ENCODE results near the gene TMPRSS9.

Gene TMPRSS9

GRCh38 chr19:2375353-2376121, 15.5 kb downstream of the TMPRSS9 start:
- Histone ChIP-seq H3K9me3 (ENCODE audit: control insufficient read depth, low read length) (no peaks in the 10 kb centered on the region), H3K4me1 (ENCODE audit: control insufficient read depth, insufficient read depth, low read length) (no peaks in the 10 kb centered on the region), H3K4me3 (ENCODE audit: low read length) (no peak overlapping the region), H3K9ac (ENCODE audit: low read length) (no peak overlapping the region), H3K36me3 (ENCODE audit: control insufficient read depth, insufficient read depth, low read length) (no peaks in the 10 kb centered on the region), H3K27me3 (ENCODE audit: control insufficient read depth, insufficient read depth, low read length) (peaks cover 8% of the 10 kb centered on the region)

GRCh38 chr19:2376784-2377519, 16.9 kb downstream of the TMPRSS9 start:
- no peak overlapping the region for H3K4me3 ChIP-seq (ENCODE audit: low read length)
- peaks cover 8% of the 10 kb centered on the region for H3K27me3 ChIP-seq (ENCODE audit: control insufficient read depth, insufficient read depth, low read length)
- no peaks in the 10 kb centered on the region for H3K36me3 ChIP-seq (ENCODE audit: control insufficient read depth, insufficient read depth, low read length)
- no peaks in the 10 kb centered on the region for H3K9me3 ChIP-seq (ENCODE audit: control insufficient read depth, low read length)
- no peaks in the 10 kb centered on the region for H3K4me1 ChIP-seq (ENCODE audit: control insufficient read depth, insufficient read depth, low read length)
- no peak overlapping the region for H3K9ac ChIP-seq (ENCODE audit: low read length)

DNA sequence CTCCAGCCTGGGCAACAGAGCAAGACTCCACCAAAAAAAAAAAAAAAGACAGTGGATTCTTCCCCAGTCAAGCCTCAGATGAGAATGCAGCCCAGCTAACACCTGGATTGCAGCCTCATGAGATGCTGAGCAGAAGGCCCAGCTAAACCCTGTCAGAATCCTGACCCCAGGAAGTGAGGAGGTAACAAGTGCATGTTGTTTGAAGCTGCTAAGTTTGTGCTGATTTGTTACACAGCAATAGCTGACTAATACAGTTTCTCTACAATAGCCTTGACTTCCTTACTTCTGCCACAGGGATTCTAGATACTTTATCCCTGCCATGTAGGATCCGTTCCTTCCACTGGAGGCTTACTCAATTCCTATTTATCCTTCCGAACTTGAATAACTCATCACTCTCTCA, 20.5 kb downstream of the TMPRSS9 start:
- Histone ChIP-seq H3K4me3 (ENCODE audit: low read length) (no peak overlapping the region), H3K36me3 (ENCODE audit: control insufficient read depth, insufficient read depth, low read length) (no peaks in the 10 kb centered on the region), H3K4me1 (ENCODE audit: control insufficient read depth, insufficient read depth, low read length) (peaks cover 4% of the 10 kb centered on the region), H3K27me3 (ENCODE audit: control insufficient read depth, insufficient read depth, low read length) (peaks cover 3% of the 10 kb centered on the region), H3K9me3 (ENCODE audit: control insufficient read depth, low read length) (no peaks in the 10 kb centered on the region), H3K9ac (ENCODE audit: low read length) (no peak overlapping the region)

GRCh38 chr19:2381148-2381820, 21.2 kb downstream of the TMPRSS9 start:
- Histone ChIP-seq H3K27me3 (ENCODE audit: control insufficient read depth, insufficient read depth, low read length) (no peaks in the 10 kb centered on the region), H3K36me3 (ENCODE audit: control insufficient read depth, insufficient read depth, low read length) (no peaks in the 10 kb centered on the region), H3K9ac (ENCODE audit: low read length) (no peak overlapping the region), H3K9me3 (ENCODE audit: control insufficient read depth, low read length) (no peaks in the 10 kb centered on the region), H3K4me3 (ENCODE audit: low read length) (no peak overlapping the region), H3K4me1 (ENCODE audit: control insufficient read depth, insufficient read depth, low read length) (peaks cover 6% of the 10 kb centered on the region)

GRCh38 chr19:2382530-2383222, 22.6 kb downstream of the TMPRSS9 start:
- Histone ChIP-seq H3K4me3 (ENCODE audit: low read length) (no peak overlapping the region), H3K9me3 (ENCODE audit: control insufficient read depth, low read length) (no peaks in the 10 kb centered on the region), H3K27me3 (ENCODE audit: control insufficient read depth, insufficient read depth, low read length) (no peaks in the 10 kb centered on the region), H3K36me3 (ENCODE audit: control insufficient read depth, insufficient read depth, low read length) (no peaks in the 10 kb centered on the region), H3K9ac (ENCODE audit: low read length) (no peak overlapping the region), H3K4me1 (ENCODE audit: control insufficient read depth, insufficient read depth, low read length) (peaks cover 6% of the 10 kb centered on the region)

- H3K4me3 ChIP-seq (ENCODE audit: low read length), result no peak overlapping the region
- no peaks in the 10 kb centered on the region for H3K27me3 ChIP-seq (ENCODE audit: control insufficient read depth, insufficient read depth, low read length)
- H3K9me3 ChIP-seq (ENCODE audit: control insufficient read depth, low read length), result no peaks in the 10 kb centered on the region
- H3K4me1 ChIP-seq (ENCODE audit: control insufficient read depth, insufficient read depth, low read length), result peaks cover 6% of the 10 kb centered on the region
- H3K9ac ChIP-seq (ENCODE audit: low read length), result no peak overlapping the region
- no peaks in the 10 kb centered on the region for H3K36me3 ChIP-seq (ENCODE audit: control insufficient read depth, insufficient read depth, low read length)
These were observed 25.1 kb downstream of the TMPRSS9 start for GRCh38 chr19:2385053-2385721.

DNA sequence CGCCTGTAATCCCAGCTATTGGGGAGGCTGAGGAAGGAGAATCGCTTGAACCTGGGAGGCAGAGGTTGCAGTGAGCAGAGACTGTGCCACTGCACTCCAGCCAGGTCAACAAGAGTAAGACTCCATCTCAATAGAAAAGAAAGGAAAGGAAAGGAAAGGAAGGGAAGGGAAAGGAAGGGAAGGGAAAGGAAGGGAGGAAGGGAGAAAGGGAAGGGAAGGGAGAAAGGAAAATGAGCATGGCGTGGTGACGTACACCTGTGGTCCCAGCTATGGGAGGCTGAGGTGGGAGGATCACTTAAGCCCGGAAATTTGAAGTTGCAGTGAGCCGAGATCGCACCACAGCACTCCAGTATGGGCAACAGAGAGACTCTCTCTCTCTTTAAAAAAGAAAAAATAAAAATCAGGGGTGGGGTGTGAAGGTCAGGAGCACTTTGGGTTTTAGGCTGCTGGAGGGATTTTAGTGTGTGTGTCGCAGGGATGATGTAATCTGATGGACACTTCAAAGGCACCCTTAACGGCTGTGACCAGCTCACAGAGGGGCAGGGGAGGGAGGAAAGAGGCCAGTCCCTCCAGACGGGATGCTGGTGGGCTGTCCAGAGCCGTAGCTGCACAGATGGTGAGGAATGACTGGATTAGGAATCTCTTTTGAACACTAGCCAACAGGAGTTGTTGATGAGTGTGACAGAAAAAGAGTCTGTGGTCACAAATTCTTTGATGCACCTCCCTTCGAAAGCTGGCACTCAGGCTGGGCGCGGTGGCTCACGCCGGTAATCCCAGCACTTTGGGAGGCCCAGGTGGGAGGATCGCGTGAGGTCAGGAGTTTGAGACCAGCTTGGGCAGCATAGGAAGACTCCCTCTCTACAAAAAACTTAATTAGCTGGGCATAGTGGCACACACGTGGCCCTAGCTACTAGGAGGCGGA, 27.6 kb downstream of the TMPRSS9 start:
- no peak overlapping the region for H3K9ac ChIP-seq (ENCODE audit: low read length)
- H3K4me3 ChIP-seq (ENCODE audit: low read length), result no peak overlapping the region
- H3K27me3 ChIP-seq (ENCODE audit: control insufficient read depth, insufficient read depth, low read length), result no peaks in the 10 kb centered on the region
- no peaks in the 10 kb centered on the region for H3K9me3 ChIP-seq (ENCODE audit: control insufficient read depth, low read length)
- H3K4me1 ChIP-seq (ENCODE audit: control insufficient read depth, insufficient read depth, low read length), result peaks cover 6% of the 10 kb centered on the region
- H3K36me3 ChIP-seq (ENCODE audit: control insufficient read depth, insufficient read depth, low read length), result no peaks in the 10 kb centered on the region

DNA sequence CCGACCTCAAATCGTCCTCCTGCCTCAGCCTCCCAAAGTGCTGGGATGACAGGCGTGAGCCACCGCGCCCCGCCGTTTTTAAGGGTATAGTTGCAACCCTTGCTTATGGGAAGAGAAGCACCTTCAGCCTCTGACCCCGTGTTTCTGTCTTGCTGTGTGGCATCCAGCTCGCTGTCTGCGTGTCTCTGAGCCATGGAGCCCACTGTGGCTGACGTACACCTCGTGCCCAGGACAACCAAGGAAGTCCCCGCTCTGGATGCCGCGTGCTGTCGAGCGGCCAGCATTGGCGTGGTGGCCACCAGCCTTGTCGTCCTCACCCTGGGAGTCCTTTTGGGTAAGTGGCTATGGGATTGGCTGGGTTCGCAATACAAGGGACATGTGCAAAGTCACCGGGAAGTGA, 29.5 kb downstream of the TMPRSS9 start:
- Histone ChIP-seq H3K4me1 (ENCODE audit: control insufficient read depth, insufficient read depth, low read length) (peaks cover 6% of the 10 kb centered on the region), H3K4me3 (ENCODE audit: low read length) (no peak overlapping the region), H3K9me3 (ENCODE audit: control insufficient read depth, low read length) (no peaks in the 10 kb centered on the region), H3K9ac (ENCODE audit: low read length) (no peak overlapping the region), H3K27me3 (ENCODE audit: control insufficient read depth, insufficient read depth, low read length) (no peaks in the 10 kb centered on the region), H3K36me3 (ENCODE audit: control insufficient read depth, insufficient read depth, low read length) (no peaks in the 10 kb centered on the region)

DNA sequence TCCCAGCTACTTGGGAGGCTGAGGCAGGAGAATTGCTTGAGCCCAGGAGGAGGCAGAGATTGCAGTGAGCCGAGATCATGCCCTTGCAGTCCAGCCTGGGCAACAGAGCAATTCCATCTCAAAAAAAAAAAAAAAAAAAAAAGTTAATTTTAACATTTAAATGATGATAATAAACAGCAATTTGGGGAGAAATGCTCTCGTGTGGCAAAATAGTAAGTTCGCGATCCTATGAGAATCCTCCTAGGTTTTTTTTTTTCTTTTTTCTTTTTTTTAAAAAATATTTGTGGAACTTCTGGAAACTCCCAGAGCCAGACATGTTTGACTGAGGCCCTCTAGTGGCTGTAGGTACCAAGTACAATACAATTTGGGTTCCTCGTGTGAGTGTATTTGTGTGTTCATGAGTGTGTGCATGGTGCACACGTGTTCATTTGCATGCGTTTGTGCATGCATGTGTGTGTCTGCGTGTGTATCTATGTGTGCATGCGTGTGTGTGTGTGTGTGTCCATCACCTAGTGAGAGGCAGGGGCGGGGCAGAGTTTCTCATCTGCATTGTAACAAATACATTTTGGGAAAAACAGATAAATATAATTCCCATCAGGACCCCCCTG, 31.2 kb downstream of the TMPRSS9 start:
- Histone ChIP-seq H3K9me3 (ENCODE audit: control insufficient read depth, low read length) (no peaks in the 10 kb centered on the region), H3K9ac (ENCODE audit: low read length) (no peak overlapping the region), H3K4me3 (ENCODE audit: low read length) (no peak overlapping the region), H3K36me3 (ENCODE audit: control insufficient read depth, insufficient read depth, low read length) (no peaks in the 10 kb centered on the region), H3K4me1 (ENCODE audit: control insufficient read depth, insufficient read depth, low read length) (no peaks in the 10 kb centered on the region), H3K27me3 (ENCODE audit: control insufficient read depth, insufficient read depth, low read length) (peaks cover 3% of the 10 kb centered on the region)

DNA sequence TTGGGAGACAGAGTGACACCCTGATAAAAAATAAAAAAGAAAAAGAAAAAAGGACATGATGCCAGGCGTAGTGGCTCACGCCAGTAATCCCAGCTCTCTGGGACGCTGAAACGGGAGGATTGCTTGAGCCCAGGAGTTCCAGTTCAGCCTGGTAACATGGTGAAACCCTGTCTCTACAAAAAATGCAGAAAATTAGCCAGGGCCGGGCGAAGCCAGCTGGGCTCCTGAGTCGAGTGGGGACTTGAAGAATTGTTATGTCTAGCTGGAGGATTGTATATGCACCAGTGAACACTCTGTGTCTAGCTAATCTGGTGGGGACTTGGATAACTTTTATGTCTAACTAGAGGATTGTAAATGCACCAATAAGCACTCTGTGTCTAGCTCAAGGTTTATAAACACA, 32.3 kb downstream of the TMPRSS9 start:
- no peak overlapping the region for H3K4me3 ChIP-seq (ENCODE audit: low read length)
- no peaks in the 10 kb centered on the region for H3K4me1 ChIP-seq (ENCODE audit: control insufficient read depth, insufficient read depth, low read length)
- no peak overlapping the region for H3K9ac ChIP-seq (ENCODE audit: low read length)
- H3K9me3 ChIP-seq (ENCODE audit: control insufficient read depth, low read length), result no peaks in the 10 kb centered on the region
- no peaks in the 10 kb centered on the region for H3K36me3 ChIP-seq (ENCODE audit: control insufficient read depth, insufficient read depth, low read length)
- peaks cover 6% of the 10 kb centered on the region for H3K27me3 ChIP-seq (ENCODE audit: control insufficient read depth, insufficient read depth, low read length)

All from mucosa of stomach (tissue), 1 donor.